Cardiac fibroblast (primary cell): ENCODE measurements around the gene ETV5.
"Not testable (repeated sequence)": the region's sequence is repeated elsewhere in the genome, so short reads cannot be mapped to it uniquely, and the experiment has no call there.

Experiments used
- DNase-seq, 2 donors: peaks; one replicate each; pipeline versions ENCODE4 v3.0.0 to v3.0.0-alpha.2; 2010; ENCODE audit warnings: low read depth in 2 of 2
- H3K4me3 ChIP-seq, 2 donors: replicated peaks in 1 of 2; 1 replicate in 1 of 2; 2 replicates in 1 of 2; pipeline ENCODE4 v1.5.1; 2011; ENCODE audit warnings: low read depth in 2 of 2, low read length in 2 of 2, mild to moderate bottlenecking in 2 of 2, moderate library complexity in 1 of 2
- TF ChIP-seq, protein P1 (sequence below): IDR thresholded peaks from one replicate; pipeline ENCODE4 v1.5.1; 2011; ENCODE audit warnings: low read depth, mild to moderate bottlenecking, low read length, inconsistent platforms

Gene ETV5

DNA sequence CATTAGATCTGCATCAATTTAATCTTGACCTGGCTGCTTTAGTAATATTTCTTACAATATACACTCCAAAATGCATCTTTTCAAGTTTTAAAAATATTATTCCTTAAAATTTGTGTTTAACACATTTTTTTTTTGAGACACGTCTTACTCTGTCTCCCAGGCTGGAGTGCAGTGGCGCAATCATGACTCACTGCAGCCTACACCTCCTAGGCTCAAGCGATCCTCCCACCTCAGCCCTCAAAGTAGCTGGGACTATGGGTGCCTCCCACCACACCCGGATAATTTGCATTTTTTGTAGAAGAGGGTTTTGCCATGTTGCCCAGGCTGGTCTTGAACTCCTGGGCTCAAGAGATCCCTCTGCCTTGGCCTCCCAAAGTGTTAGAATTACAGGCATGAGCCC is 73.6 kb downstream of the ETV5 start:
- TF ChIP-seq, protein P1, sequence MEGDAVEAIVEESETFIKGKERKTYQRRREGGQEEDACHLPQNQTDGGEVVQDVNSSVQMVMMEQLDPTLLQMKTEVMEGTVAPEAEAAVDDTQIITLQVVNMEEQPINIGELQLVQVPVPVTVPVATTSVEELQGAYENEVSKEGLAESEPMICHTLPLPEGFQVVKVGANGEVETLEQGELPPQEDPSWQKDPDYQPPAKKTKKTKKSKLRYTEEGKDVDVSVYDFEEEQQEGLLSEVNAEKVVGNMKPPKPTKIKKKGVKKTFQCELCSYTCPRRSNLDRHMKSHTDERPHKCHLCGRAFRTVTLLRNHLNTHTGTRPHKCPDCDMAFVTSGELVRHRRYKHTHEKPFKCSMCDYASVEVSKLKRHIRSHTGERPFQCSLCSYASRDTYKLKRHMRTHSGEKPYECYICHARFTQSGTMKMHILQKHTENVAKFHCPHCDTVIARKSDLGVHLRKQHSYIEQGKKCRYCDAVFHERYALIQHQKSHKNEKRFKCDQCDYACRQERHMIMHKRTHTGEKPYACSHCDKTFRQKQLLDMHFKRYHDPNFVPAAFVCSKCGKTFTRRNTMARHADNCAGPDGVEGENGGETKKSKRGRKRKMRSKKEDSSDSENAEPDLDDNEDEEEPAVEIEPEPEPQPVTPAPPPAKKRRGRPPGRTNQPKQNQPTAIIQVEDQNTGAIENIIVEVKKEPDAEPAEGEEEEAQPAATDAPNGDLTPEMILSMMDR = no peak
- no peak overlapping the region for H3K4me3 ChIP-seq
- peak; percentile 39 to 69 for DNase-seq

DNA sequence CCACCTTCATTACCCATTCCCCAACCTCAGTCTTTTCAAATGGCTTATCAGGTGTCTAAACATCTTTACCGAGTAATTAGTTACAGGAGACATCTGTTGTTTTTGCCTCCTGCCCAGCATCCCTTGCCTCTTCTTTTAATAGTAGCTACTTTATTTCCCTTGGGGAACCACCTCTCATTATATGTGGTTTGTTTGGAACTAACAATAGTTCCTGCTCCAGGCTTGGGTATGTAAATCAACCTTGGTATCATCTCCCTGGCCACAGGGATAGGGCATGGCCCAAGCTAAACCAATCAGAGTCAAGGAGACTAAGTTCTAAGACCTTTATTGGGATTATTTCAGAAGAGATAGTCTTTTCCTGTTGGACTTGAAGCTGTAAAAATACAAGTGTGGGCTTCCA is 76.6 kb downstream of the ETV5 start:
- no peak overlapping the region for H3K4me3 ChIP-seq
- no peak for DNase-seq
- TF ChIP-seq, protein P1 = no peak

DNA sequence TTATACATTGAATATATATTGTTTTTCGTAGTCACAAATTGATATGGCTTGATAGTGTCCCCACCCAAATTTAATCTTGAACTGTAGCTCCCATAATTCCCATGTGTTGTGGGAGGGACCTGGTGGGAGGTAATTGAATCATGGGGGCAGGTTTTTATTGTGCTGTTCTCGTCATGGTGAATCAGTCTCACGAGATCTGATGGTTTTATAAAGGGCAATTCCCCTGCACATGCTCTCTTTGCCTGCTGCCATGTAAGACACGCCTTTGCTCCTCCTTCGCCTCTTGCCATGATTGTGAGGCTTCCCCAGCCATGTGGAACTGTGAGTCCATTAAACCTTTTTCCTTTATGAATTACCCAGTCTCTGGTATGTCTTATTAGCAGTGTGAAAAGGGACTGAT is 82.9 kb downstream of the ETV5 start:
- DNase-seq, H3K4me3 ChIP-seq: not testable (repeated sequence)

DNA sequence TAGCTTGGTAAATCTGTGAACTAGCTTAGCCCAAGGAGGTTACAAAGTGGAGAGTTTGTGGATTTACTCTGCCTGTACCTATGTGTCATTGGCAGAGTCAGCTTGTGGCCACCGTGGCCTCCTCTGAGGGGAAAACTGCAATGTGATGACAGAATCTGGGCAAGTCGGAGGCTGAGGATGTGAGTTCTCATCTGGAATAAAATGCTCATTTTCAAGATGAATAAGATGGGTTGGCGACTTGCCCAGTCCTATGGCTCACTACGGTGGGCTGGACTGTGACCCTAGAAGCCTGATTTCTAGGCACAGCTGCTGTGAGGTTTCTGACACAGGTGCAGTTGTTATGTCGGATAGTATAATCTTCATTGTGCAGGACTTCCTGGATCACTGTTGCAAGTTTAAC is 83.7 kb downstream of the ETV5 start:
- TF ChIP-seq, protein P1 = no peak
- DNase-seq = peak; percentile 57 to 77
- H3K4me3 ChIP-seq = no peak overlapping the region

DNA sequence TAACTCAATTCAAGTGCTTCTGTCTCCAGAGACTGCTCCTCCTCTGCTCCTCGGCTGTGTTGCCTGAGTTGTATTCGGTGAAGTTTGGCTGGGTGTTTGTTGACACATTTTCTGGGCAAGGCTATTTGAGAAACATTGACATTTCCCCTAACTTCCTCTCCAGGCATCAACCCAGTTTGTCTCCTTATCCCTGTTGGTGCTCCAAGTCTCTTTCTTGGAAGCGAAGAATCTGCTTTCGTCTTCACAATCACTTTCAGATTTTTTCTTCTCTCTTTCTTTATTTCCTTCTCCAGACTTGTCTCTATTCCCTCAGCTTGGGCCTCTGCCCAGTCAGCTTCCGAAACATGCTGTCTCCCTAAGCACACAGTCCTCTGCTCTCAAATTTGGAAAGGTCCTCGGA is 84.7 kb downstream of the ETV5 start:
- TF ChIP-seq, protein P1 = no peak
- DNase-seq = peak in 1 of 2 donors; percentile 56
- H3K4me3 ChIP-seq = no peak overlapping the region

DNA sequence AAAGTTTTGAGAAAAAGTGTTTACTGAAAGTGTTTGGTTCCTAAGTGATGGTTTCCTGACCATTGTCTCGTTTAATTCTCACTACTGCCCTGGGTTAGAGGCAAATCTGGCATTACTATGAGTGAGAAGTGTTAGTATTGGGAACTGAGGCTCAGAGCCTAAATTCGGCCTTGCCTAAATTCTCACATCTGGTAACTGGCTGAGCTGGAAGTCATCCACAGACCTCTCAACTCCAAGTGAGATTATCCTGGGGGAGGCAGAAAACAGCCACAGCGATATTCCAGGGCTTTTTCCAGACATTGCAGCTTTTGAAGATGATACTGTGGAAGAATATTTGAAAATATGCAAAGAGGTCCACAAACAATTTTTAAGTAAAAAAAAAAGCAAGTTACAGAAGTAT is 86.0 kb downstream of the ETV5 start:
- TF ChIP-seq, protein P1 = no peak
- DNase-seq = no peak
- H3K4me3 ChIP-seq = no peak overlapping the region

DNA sequence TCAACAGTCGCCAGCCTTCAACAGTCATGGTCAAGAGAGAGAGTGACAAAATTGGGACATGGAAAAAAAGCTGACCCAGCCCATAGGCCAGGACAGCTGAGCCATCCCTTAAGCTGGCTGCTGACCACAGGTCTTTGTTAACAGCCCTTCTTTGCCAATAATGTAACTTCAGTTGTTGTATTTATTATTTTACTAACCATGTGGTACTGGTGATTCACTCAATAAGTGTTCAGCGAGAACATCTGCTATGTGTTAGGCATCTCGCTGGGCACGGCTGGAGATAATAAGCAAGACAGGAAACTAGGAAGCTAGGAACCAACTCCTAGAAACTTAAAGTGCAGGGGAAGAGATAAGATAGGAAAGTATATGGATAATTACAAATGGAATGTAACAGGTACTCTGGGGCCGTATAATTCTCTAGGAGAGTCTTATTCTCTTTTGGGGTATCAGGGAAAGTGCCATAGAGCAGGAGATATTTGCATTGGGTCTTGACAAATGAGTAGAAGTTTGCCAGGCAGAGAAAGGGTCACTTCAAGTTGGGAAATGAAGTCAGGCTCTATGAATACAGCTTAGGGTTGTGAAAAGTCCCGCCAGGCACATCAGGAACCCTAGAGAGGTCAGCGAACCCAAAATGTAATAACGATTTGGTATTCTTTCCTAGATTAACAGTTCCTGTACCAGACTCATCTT is 87.1 kb downstream of the ETV5 start:
- H3K4me3 ChIP-seq = no peak overlapping the region
- TF ChIP-seq, protein P1 = no peak
- DNase-seq = peak; percentile 79 to 92
